Lung (tissue), 12 donors: ENCODE measurements around the gene LATS2. TPM values are rescaled to one million over a fixed set of nuclear protein-coding genes. Genes with fewer than 3 reads are reported as not detected.
"Not testable (repeated sequence)": the region's sequence is repeated elsewhere in the genome, so short reads cannot be mapped to it uniquely, and the experiment has no call there.

Source experiments
- ATAC-seq: fragments of 200-7000 bp; cut with Tn5 transposase; one replicate; pipeline ENCODE4 v1.9.1; 2020; ENCODE audit warnings: moderate number of reproducible peaks; ENCODE audit not compliant: insufficient read depth, low FRiP score
- DNase-seq, 3 donors: peaks; one replicate each; pipeline ENCODE4 v3.0.0-alpha.2; 2013 to 2017
- H3K27ac ChIP-seq, 2 donors: one replicate each; pipeline ENCODE4 v1.5.1; 2013; ENCODE audit warnings: mild to moderate bottlenecking in 2 of 2, moderate library complexity in 2 of 2, control low read depth in 1 of 2, inconsistent platforms in 1 of 2, low read depth in 1 of 2, low read length in 1 of 2
- H3K27me3 ChIP-seq, 3 donors: one replicate each; pipeline ENCODE4 v1.5.1; 2013; ENCODE audit warnings: low read length in 2 of 3; ENCODE audit not compliant: control insufficient read depth in 3 of 3, insufficient read depth in 3 of 3
- H3K36me3 ChIP-seq, 4 donors: one replicate each; pipeline ENCODE4 v1.5.1; 2013; ENCODE audit warnings: low read length in 4 of 4, mild to moderate bottlenecking in 1 of 4, moderate library complexity in 1 of 4; ENCODE audit not compliant: control insufficient read depth in 4 of 4, insufficient read depth in 4 of 4
- H3K4me1 ChIP-seq, 5 donors: one replicate each; pipeline ENCODE4 v1.5.1; 2013; ENCODE audit warnings: low read length in 5 of 5, mild to moderate bottlenecking in 2 of 5, moderate library complexity in 1 of 5; ENCODE audit not compliant: control insufficient read depth in 5 of 5, insufficient read depth in 5 of 5
- H3K4me3 ChIP-seq: one replicate; pipeline ENCODE4 v1.5.1; 2013; ENCODE audit warnings: mild to moderate bottlenecking, control low read depth, moderate library complexity
- H3K9ac ChIP-seq, 2 donors: one replicate each; pipeline ENCODE4 v1.5.1; 2013; ENCODE audit warnings: low read length in 2 of 2, control low read depth in 1 of 2; ENCODE audit not compliant: insufficient read depth in 1 of 2
- H3K9me3 ChIP-seq, 4 donors: one replicate each; pipeline ENCODE4 v1.5.1; 2013; ENCODE audit warnings: low read length in 3 of 4, mild to moderate bottlenecking in 1 of 4, moderate library complexity in 1 of 4; ENCODE audit not compliant: control insufficient read depth in 4 of 4, insufficient read depth in 3 of 4
- WGBS, 2 donors: extraction: QIAGEN DNeasy Blood & Tissue Kit; methylation state at CpG; one replicate each; pipeline ENCODE4 v1.1.7; 2013; 5-methylcytosine and 5-hydroxymethylcytosine counted together
- polyA plus RNA-seq, 2 donors: library from polyadenylated mRNA; stranded (reverse); fragments of 200-250 nt; gene quantifications; one replicate each; pipeline ENCODE4 v1.2.1, GENCODE V29; 2013
- total RNA-seq, 2 donors: library from RNA; depleted of rRNA in 1 of 2; stranded (reverse); fragments of >200 nt in 1 of 2; gene quantifications; one replicate each; pipeline ENCODE4 v1.2.1, GENCODE V29; 2014 to 2021
- TF ChIP-seq, protein P1 (sequence below): IDR thresholded peaks from 2 replicates; pipeline ENCODE4 v1.5.1; 2012; ENCODE audit warnings: mild to moderate bottlenecking; ENCODE audit errors: control extremely low read depth, extremely low read depth
- donor health status: control.
- donor health status: control.
- donor health status: Bipolar disorder and iron deficiency.
- donor health status: healthy.
- donor health status: DM: yes; HTN: yes; CAD: no.

LATS2 gene
- total and polyA plus RNA-seq, 4 donors: 7.7 to 37.5 (median 21.3) TPM

- ATAC-seq (no peak), DNase-seq (no peak)
- H3K9ac ChIP-seq: no peak overlapping the region
- no peaks in the 10 kb centered on the region for H3K9me3 ChIP-seq
- no peaks in the 10 kb centered on the region for H3K36me3 ChIP-seq
- 32 to 61% methylated on average over 5 of the region's 5 CpGs for WGBS, 2 donors
- H3K27me3 ChIP-seq: no peaks in the 10 kb centered on the region
- TF ChIP-seq, protein P1, sequence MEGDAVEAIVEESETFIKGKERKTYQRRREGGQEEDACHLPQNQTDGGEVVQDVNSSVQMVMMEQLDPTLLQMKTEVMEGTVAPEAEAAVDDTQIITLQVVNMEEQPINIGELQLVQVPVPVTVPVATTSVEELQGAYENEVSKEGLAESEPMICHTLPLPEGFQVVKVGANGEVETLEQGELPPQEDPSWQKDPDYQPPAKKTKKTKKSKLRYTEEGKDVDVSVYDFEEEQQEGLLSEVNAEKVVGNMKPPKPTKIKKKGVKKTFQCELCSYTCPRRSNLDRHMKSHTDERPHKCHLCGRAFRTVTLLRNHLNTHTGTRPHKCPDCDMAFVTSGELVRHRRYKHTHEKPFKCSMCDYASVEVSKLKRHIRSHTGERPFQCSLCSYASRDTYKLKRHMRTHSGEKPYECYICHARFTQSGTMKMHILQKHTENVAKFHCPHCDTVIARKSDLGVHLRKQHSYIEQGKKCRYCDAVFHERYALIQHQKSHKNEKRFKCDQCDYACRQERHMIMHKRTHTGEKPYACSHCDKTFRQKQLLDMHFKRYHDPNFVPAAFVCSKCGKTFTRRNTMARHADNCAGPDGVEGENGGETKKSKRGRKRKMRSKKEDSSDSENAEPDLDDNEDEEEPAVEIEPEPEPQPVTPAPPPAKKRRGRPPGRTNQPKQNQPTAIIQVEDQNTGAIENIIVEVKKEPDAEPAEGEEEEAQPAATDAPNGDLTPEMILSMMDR: no peak
- peaks cover 0 to 21% (median 11%) of the 10 kb centered on the region in 5 donors for H3K4me1 ChIP-seq
- no peak overlapping the region for H3K27ac ChIP-seq
- no peak overlapping the region for H3K4me3 ChIP-seq
Measured at GRCh38 chr13:21053231-21053630, 8.2 kb downstream of the LATS2 start.

GRCh38 chr13:21051675-21052074 is 9.7 kb downstream of the LATS2 start:
- peaks cover 0 to 30% (median 11%) of the 10 kb centered on the region in 5 donors for H3K4me1 ChIP-seq
- no peaks in the 10 kb centered on the region for H3K27me3 ChIP-seq
- H3K9ac ChIP-seq: no peak overlapping the region
- H3K36me3 ChIP-seq: no peaks in the 10 kb centered on the region
- H3K9me3 ChIP-seq: no peaks in the 10 kb centered on the region
- DNase-seq (no peak), ATAC-seq (no peak)
- H3K27ac ChIP-seq: no peak overlapping the region
- TF ChIP-seq, protein P1: no peak
- no peak overlapping the region for H3K4me3 ChIP-seq
- 94 to 98% methylated on average over 3 of the region's 3 CpGs for WGBS, 2 donors

- Histone ChIP-seq H3K9ac (no peak overlapping the region), H3K4me1 (peaks cover 0 to 25% (median 6%) of the 10 kb centered on the region in 5 donors), H3K27me3 (no peaks in the 10 kb centered on the region), H3K4me3 (no peak overlapping the region), H3K27ac (no peak overlapping the region), H3K9me3 (no peaks in the 10 kb centered on the region), H3K36me3 (peaks cover 0 to 2% (median under 1%) of the 10 kb centered on the region in 4 donors)
- TF ChIP-seq, protein P1: no peak
- ATAC-seq: no peak
- WGBS, 2 donors: 87 to 90% methylated on average over 16 of the region's 16 CpGs
- DNase-seq: no peak
Measured at GRCh38 chr13:21050288-21051197, 10.8 kb downstream of the LATS2 start.

DNA sequence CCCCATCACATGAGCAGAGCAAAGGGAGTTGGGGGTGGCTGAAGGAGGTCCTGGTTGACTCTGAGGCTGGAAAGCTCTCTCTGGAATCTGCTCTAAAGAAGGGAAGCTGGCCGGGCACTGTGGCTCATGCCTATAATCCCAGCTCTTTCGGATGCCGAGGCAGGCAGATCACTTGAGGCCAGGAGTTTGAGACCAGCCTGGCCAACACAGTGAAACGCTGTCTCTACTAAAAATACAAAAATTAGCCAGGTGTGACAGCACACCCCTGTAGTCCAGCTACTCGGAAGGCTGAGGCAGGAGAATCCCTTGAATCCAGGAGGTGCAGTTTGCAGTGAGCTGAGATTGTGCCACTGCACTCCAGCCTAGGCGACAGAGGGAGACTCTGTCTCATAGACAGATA is 11.7 kb downstream of the LATS2 start:
- not testable (repeated sequence) for DNase-seq, H3K27me3 ChIP-seq, H3K27ac ChIP-seq, H3K9me3 ChIP-seq, ATAC-seq, H3K4me3 ChIP-seq, H3K9ac ChIP-seq
- Histone ChIP-seq H3K4me1 (peaks cover 0 to 28% (median 0%) of the 10 kb centered on the region in 5 donors), H3K36me3 (peaks cover 0 to 10% (median 3%) of the 10 kb centered on the region in 4 donors)
- WGBS, 2 donors: 91 to 99% methylated on average over 6 of the region's 6 CpGs
